Lower lobe of right lung (tissue), 2 donors: ENCODE data around the gene SH3PXD2B. TPM values are rescaled to one million over a fixed set of nuclear protein-coding genes. Genes with fewer than 3 reads are reported as not detected.

Experiments
- ATAC-seq, 2 donors: fragments of 200-7000 bp; cut with Tn5 transposase; one replicate each; pipeline ENCODE4 v1.9.1; 2020 to 2022; ENCODE audit warnings: mild to moderate bottlenecking in 2 of 2, moderate library complexity in 2 of 2
- DNase-seq: peaks from one replicate; pipeline ENCODE4 v3.0.0-alpha.2; 2020
- H3K27ac ChIP-seq: fragments of 200-600 bp; one replicate; pipeline ENCODE4 v1.8.0; 2022
- H3K27me3 ChIP-seq: fragments of 200-600 bp; one replicate; pipeline ENCODE4 v1.8.0; 2022; ENCODE audit warnings: low read depth
- H3K36me3 ChIP-seq: fragments of 200-600 bp; one replicate; pipeline ENCODE4 v1.8.0; 2022; ENCODE audit warnings: mild to moderate bottlenecking
- H3K4me1 ChIP-seq: fragments of 200-600 bp; one replicate; pipeline ENCODE4 v1.8.0; 2022
- H3K4me3 ChIP-seq: fragments of 200-600 bp; one replicate; pipeline ENCODE4 v1.8.0; 2022; ENCODE audit warnings: mild to moderate bottlenecking
- H3K9me3 ChIP-seq: fragments of 200-600 bp; one replicate; pipeline ENCODE4 v1.8.0; 2022
- intact Hi-C: fragments of 100-400 bp; cut with DNase I; formaldehyde crosslinking; loops from one replicate; pipeline ENCODE4 v1.11.0; 2022
- total RNA-seq: library from RNA; stranded (reverse); fragmentation: NEBNext Ultra II Directional; extraction: Animal tissue kit (Norgen Biotek cat#: 25700); gene quantifications from one replicate; pipeline ENCODE4 v1.2.1, GENCODE V29; 2021
- TF ChIP-seq, protein P1 (sequence below): fragments of 200-600 bp; IDR thresholded peaks from one replicate; pipeline ENCODE4 v1.8.0; 2022; ENCODE audit warnings: antibody characterized with exemption, mild to moderate bottlenecking
- donor health status: DM: no; HTN: yes; CAD: no; lungs with severe emphysema.

SH3PXD2B gene
- total RNA-seq, 1 donor from 2014 or later = 49.8 TPM

DNA sequence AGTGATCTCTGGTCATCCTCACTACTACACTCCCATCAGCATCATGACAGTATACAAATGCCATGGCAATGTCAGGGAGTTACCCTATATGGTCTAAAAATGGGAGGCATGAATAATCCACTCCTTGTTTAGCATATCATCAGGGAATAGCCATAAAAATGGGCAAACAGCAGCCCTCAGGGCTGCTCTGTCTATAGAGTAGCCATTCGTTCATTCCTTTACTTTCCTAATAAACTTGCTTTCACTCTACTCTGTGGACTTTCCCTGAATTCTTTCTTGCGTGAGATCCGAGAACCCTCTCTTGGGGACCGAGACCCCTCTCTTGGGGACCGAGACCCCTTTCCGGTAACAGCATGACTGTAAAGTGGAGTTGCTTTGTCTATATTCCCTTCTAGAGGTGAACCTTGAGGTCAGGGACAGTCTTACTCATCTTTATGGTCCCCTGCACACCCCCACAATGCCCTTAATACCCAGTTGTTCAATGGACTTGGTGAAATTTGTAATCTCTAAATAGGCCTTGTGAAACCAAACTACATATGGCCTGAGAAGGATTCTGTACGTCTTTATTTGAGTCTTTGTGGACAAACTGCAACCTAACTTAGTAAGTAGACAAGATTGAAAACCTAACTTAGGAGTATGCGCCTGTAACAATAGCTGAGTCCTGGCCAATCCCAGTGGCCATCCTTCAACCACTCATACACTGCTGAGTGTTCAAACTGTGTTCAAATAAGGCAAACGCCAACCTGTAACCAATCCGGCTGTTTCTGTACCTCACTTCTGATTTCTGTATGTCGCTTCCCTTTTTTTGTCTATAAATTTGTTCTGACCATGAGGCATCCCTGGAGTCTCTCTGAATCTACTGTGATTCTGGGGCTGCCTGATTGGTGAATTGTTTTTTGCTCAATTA, 138.5 kb downstream of the SH3PXD2B start:
- no peak overlapping the region for H3K4me3 ChIP-seq
- H3K4me1 ChIP-seq = no peaks in the 10 kb centered on the region
- ATAC-seq (no peak), DNase-seq (no peak)
- intact Hi-C loops = no loop called here
- H3K9me3 ChIP-seq = no peaks in the 10 kb centered on the region
- H3K27me3 ChIP-seq = no peaks in the 10 kb centered on the region
- no peaks in the 10 kb centered on the region for H3K36me3 ChIP-seq
- H3K27ac ChIP-seq = no peak overlapping the region
- TF ChIP-seq, protein P1, sequence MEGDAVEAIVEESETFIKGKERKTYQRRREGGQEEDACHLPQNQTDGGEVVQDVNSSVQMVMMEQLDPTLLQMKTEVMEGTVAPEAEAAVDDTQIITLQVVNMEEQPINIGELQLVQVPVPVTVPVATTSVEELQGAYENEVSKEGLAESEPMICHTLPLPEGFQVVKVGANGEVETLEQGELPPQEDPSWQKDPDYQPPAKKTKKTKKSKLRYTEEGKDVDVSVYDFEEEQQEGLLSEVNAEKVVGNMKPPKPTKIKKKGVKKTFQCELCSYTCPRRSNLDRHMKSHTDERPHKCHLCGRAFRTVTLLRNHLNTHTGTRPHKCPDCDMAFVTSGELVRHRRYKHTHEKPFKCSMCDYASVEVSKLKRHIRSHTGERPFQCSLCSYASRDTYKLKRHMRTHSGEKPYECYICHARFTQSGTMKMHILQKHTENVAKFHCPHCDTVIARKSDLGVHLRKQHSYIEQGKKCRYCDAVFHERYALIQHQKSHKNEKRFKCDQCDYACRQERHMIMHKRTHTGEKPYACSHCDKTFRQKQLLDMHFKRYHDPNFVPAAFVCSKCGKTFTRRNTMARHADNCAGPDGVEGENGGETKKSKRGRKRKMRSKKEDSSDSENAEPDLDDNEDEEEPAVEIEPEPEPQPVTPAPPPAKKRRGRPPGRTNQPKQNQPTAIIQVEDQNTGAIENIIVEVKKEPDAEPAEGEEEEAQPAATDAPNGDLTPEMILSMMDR = no peak

DNA sequence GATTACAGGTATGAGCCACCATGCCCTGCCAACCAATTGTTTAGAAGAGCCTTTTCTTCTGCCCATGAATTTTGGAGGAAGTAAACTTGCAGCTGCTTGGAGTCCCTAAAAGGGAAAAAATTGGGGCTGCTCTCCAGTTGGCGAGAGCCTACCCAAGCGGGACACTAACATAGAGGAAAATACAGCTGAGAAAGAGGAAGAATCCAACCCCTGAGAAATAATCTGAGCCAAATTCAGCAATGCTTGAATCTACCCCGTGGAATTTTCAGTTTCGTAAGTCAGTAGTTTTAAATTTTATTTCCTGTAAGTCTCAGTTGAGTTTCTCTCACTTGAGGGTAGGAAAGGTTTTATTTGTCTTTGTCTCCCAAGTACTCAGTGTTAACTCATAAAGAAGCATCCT, 140.4 kb downstream of the SH3PXD2B start:
- H3K36me3 ChIP-seq = no peaks in the 10 kb centered on the region

DNA sequence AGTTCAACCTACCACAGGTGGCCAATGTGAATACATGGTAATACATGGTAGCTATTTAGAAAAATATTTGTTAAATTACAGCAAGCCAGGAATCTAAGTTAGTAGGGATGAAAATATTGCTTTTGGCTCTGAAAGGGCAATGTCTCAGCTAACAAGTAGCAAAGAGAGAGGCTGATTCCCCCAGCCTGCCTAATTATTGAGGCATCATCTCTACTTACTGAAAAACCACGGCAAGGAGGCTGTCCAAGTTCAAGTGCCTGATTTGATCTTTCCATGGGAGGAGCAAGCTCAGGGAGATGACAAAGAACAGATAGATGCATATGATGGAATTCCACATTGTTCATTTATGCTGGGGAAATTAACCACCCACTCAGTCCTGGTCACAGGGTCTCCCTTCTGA, 142.0 kb downstream of the SH3PXD2B start:
- ATAC-seq (no peak), DNase-seq (no peak)
- no peaks in the 10 kb centered on the region for H3K27me3 ChIP-seq
- H3K4me3 ChIP-seq = no peak overlapping the region
- no peaks in the 10 kb centered on the region for H3K9me3 ChIP-seq
- no peak overlapping the region for H3K27ac ChIP-seq
- no peaks in the 10 kb centered on the region for H3K4me1 ChIP-seq
- TF ChIP-seq, protein P1 = no peak
- no peaks in the 10 kb centered on the region for H3K36me3 ChIP-seq
- intact Hi-C loops = no loop called here

More for the DNA sequence above, 140.4 kb downstream of the SH3PXD2B start:
- no peaks in the 10 kb centered on the region for H3K4me1 ChIP-seq
- no peak overlapping the region for H3K27ac ChIP-seq
- no peaks in the 10 kb centered on the region for H3K27me3 ChIP-seq
- intact Hi-C loops = no loop called here
- TF ChIP-seq, protein P1 = no peak
- no peak for ATAC-seq
- no peak overlapping the region for H3K4me3 ChIP-seq
- no peaks in the 10 kb centered on the region for H3K9me3 ChIP-seq
- DNase-seq = no peak

DNA sequence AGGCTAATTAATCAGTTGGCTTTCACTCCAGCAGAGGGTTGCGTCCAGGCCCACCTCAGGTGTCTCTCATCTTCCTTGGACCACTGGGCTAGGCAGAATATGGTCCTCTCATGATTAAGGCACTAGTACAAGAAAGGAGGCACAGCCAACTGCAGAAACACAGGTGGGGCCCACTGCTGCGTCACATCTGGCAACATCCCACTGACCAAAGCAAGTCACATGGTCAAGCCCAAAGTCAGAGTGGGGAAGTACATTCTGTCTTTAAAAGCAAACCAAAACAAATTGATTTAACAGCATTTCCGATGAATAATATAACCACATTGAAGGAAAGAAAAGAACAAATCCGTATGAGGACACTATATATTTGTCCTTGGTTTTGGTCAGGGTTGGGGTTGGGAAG, 142.7 kb downstream of the SH3PXD2B start:
- no peaks in the 10 kb centered on the region for H3K36me3 ChIP-seq
- no peak overlapping the region for H3K4me3 ChIP-seq
- no peak overlapping the region for H3K27ac ChIP-seq
- H3K9me3 ChIP-seq = no peaks in the 10 kb centered on the region
- DNase-seq (no peak), ATAC-seq (no peak)
- no peaks in the 10 kb centered on the region for H3K27me3 ChIP-seq
- H3K4me1 ChIP-seq = no peaks in the 10 kb centered on the region
- TF ChIP-seq, protein P1 = no peak
- intact Hi-C loops = no loop called here

DNA sequence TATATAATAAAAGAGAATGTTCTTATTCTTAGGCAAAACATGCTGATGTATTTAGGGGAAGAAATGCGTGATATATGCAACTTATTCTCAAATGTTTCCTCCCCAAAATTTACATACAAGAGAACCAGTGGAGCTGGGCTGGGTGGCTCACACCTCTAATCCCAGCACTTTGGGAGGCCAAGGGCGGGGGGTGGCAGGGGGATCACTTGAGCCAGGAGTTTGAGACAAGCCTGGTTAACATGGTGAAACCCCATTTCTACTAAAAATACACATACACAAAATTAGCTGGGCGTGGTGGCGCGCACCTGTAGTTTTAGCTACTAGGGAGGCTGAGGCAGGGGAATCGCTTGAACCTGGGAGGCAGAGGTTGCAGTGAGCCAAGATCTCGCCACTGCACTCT, 143.3 kb downstream of the SH3PXD2B start:
- intact Hi-C loops = no loop called here
- no peaks in the 10 kb centered on the region for H3K9me3 ChIP-seq
- no peaks in the 10 kb centered on the region for H3K36me3 ChIP-seq
- TF ChIP-seq, protein P1 = no peak
- no peak overlapping the region for H3K27ac ChIP-seq
- DNase-seq = no peak
- H3K27me3 ChIP-seq = no peaks in the 10 kb centered on the region
- no peak overlapping the region for H3K4me3 ChIP-seq
- no peaks in the 10 kb centered on the region for H3K4me1 ChIP-seq
- no peak for ATAC-seq
